Bronchial epithelial cell (primary cell): ENCODE data around the gene ACOXL. TPM values are rescaled to one million over a fixed set of nuclear protein-coding genes. Genes with fewer than 3 reads are reported as not detected.
A peak's percentile ranks its signal among the peaks of the same experiment; 100 is the strongest.

Experiments
- DNase-seq: peaks from one replicate; pipeline ENCODE4 v3.0.0-alpha.2; 2010; ENCODE audit warnings: low read depth
- FAIRE-seq: peaks from 2 replicates; lab custom pipeline; 2011; peaks lifted over from hg19 to GRCh38; lab: Jason Lieb, UNC
- H3K27me3 ChIP-seq: 2 replicates; pipeline ENCODE4 v1.5.1; 2011; ENCODE audit warnings: low read length; ENCODE audit not compliant: control insufficient read depth, insufficient read depth
- H3K36me3 ChIP-seq: 2 replicates; pipeline ENCODE4 v1.5.1; 2011; ENCODE audit warnings: low read length; ENCODE audit not compliant: control insufficient read depth, insufficient read depth
- H3K4me3 ChIP-seq: 2 replicates; pipeline ENCODE4 v1.5.1; 2011; ENCODE audit warnings: mild to moderate bottlenecking, low read depth, low read length, control low read depth
- CTCF ChIP-seq: IDR thresholded peaks from 2 replicates; pipeline ENCODE4 v1.5.1; 2011; ENCODE audit warnings: mild to moderate bottlenecking, moderate library complexity, low read length, control low read depth, inconsistent platforms; ENCODE audit not compliant: insufficient read depth, severe bottlenecking
- total RNA-seq: library from RNA; depleted of rRNA; stranded (reverse); fragments of >200 nt; gene quantifications from 2 replicates; pipeline ENCODE4 v1.2.1, GENCODE V29; 2014

The ACOXL gene
- total RNA-seq, 1 donor from 2014 or later = not detected

GRCh38 chr2:111119822-111120252 is 387.5 kb downstream of the ACOXL start:
- FAIRE-seq = no peak
- peak overlapping the region; percentile 49 for H3K4me3 ChIP-seq
- peaks cover 3% of the 10 kb centered on the region for H3K36me3 ChIP-seq
- H3K27me3 ChIP-seq = peaks cover 1% of the 10 kb centered on the region
- TF ChIP-seq CTCF = no peak
- DNase-seq = no peak

- DNase-seq (peak; percentile 81), FAIRE-seq (no peak)
- H3K27me3 ChIP-seq = peaks cover 1% of the 10 kb centered on the region
Measured at GRCh38 chr2:111120253-111121027, 388.1 kb downstream of the ACOXL start, which contains the start of gene BCL2L11. BCL2L11 (plus strand) TSS chr2:111120914; CDS start chr2:111123746, 2,832 bp downstream.

GRCh38 chr2:111121028-111121827 is 388.9 kb downstream of the ACOXL start:
- no peak for FAIRE-seq
- DNase-seq = no peak
- no peak for TF ChIP-seq CTCF
- H3K4me3 ChIP-seq = peak overlapping the region; percentile 94
- H3K27me3 ChIP-seq = peaks cover 1% of the 10 kb centered on the region
- H3K36me3 ChIP-seq = peaks cover 6% of the 10 kb centered on the region

More at GRCh38 chr2:111120253-111121027, 388.1 kb downstream of the ACOXL start, which contains the start of gene BCL2L11:
- peaks cover 4% of the 10 kb centered on the region for H3K36me3 ChIP-seq
- peak within 1 kb of the TSS; percentile 94 for H3K4me3 ChIP-seq
- peak; percentile 1 for TF ChIP-seq CTCF

- FAIRE-seq (no peak), DNase-seq (peak; percentile 70)
- TF ChIP-seq CTCF = no peak
- peaks cover 6% of the 10 kb centered on the region for H3K36me3 ChIP-seq
- peak overlapping the region; percentile 94 for H3K4me3 ChIP-seq
- H3K27me3 ChIP-seq = peaks cover 1% of the 10 kb centered on the region
Measured at GRCh38 chr2:111121828-111122630, 389.7 kb downstream of the ACOXL start.

GRCh38 chr2:111122631-111123421 is 390.5 kb downstream of the ACOXL start:
- TF ChIP-seq CTCF = no peak
- peak; percentile 70 for DNase-seq
- peak overlapping the region; percentile 94 for H3K4me3 ChIP-seq
- H3K36me3 ChIP-seq = peaks cover 8% of the 10 kb centered on the region
- FAIRE-seq = no peak
- peaks cover 1% of the 10 kb centered on the region for H3K27me3 ChIP-seq
